Stimulated activated CD4-positive, alpha-beta T cell treated with anti-CD3 and anti-CD28 coated beads, TNF-alpha, amount 100 ng/mL, for 48 hours (primary cell): ENCODE data around the gene RRAGD.
"Not testable (repeated sequence)": the region's sequence is repeated elsewhere in the genome, so short reads cannot be mapped to it uniquely, and the experiment has no call there.

Experiments
- DNase-seq, 3 donors: peaks; one replicate each; pipeline ENCODE4 v3.0.0-alpha.2; 2020; ENCODE audit warnings: low read depth in 3 of 3

The RRAGD gene

GRCh38 chr6:89411145-89412070, 665 bp downstream of the RRAGD start:
- peak in 1 of 3 donors; percentile 29 for DNase-seq

GRCh38 chr6:89410788-89411144, 1.3 kb downstream of the RRAGD start:
- no peak for DNase-seq

- no peak for DNase-seq
These were observed 1.8 kb downstream of the RRAGD start for GRCh38 chr6:89410231-89410761.

GRCh38 chr6:89409461-89410035, 2.5 kb downstream of the RRAGD start:
- no peak for DNase-seq

- no peak for DNase-seq
These were observed 5.9 kb downstream of the RRAGD start for GRCh38 chr6:89406141-89406540.

GRCh38 chr6:89404512-89404911, 7.6 kb downstream of the RRAGD start:
- no peak for DNase-seq

- no peak for DNase-seq
These were observed 9.3 kb downstream of the RRAGD start for GRCh38 chr6:89402776-89403175.

GRCh38 chr6:89400912-89401399, 11.1 kb downstream of the RRAGD start:
- no peak for DNase-seq

GRCh38 chr6:89400050-89400449, 12.0 kb downstream of the RRAGD start:
- DNase-seq, result no peak

- DNase-seq, result no peak
These were observed 13.1 kb downstream of the RRAGD start for GRCh38 chr6:89398762-89399525.

GRCh38 chr6:89397884-89398283, 14.2 kb downstream of the RRAGD start:
- DNase-seq, result not testable (repeated sequence)

- no peak for DNase-seq
These were observed 18.4 kb downstream of the RRAGD start for GRCh38 chr6:89393659-89394058.

- DNase-seq, result no peak
These were observed 19.2 kb downstream of the RRAGD start for GRCh38 chr6:89392823-89393222.

- DNase-seq, result no peak
These were observed 23.2 kb downstream of the RRAGD start for GRCh38 chr6:89388846-89389245.

GRCh38 chr6:89387516-89388201, 24.4 kb downstream of the RRAGD start:
- no peak for DNase-seq

GRCh38 chr6:89386917-89387491, 25.1 kb downstream of the RRAGD start:
- DNase-seq, result no peak

GRCh38 chr6:89385846-89386245, 26.2 kb downstream of the RRAGD start:
- no peak for DNase-seq

- DNase-seq, result no peak
These were observed 26.9 kb downstream of the RRAGD start for GRCh38 chr6:89385156-89385667.

- no peak for DNase-seq
These were observed 31.0 kb downstream of the RRAGD start for GRCh38 chr6:89381031-89381430.

- DNase-seq, result no peak
These were observed 32.8 kb downstream of the RRAGD start for GRCh38 chr6:89379281-89379680.

- no peak for DNase-seq
These were observed 33.4 kb downstream of the RRAGD start for GRCh38 chr6:89378628-89379027.
